GM12801 (cell line): ENCODE results near the gene ZIC1.

Source experiments
- TF ChIP-seq, protein P1 (sequence below): IDR thresholded peaks from one replicate; pipeline ENCODE4 v1.5.1; 2011; ENCODE audit warnings: control low read depth; ENCODE audit not compliant: insufficient read length; ENCODE audit errors: extremely low read depth

Gene ZIC1

DNA sequence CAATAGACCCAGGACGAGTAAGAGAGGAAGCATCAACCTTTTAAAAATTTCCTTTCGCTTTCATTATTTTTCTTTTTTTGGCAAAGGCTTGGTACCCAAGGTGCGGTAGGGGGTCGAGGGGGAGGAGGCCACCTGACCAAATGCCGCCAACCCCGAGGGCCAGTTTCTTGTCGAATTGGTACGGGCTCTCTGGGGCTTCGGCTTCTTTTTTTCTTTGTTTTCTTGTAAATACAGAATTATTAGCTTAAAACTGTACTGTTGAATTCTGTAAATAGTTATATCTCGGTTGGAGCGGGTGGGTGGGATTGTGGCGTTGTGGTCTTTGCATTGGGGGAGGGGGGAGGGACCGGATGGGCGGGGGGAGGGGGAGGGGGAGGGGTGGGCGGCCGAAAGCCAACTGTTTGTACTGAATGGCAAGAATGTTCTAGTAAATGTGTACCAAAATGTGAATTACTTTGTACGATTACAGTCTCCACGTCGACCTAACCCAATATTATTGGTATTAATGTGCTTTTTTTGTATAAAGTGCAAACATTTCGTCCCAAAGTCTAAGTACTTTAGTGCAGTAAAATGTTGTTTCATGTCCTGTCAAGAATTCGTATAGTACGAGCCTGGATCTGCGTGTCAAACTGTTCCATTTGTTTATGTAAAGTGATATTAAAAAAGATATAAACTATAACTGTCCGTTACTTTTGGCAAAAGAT, 4.7 kb downstream of the ZIC1 start:
- TF ChIP-seq, protein P1, sequence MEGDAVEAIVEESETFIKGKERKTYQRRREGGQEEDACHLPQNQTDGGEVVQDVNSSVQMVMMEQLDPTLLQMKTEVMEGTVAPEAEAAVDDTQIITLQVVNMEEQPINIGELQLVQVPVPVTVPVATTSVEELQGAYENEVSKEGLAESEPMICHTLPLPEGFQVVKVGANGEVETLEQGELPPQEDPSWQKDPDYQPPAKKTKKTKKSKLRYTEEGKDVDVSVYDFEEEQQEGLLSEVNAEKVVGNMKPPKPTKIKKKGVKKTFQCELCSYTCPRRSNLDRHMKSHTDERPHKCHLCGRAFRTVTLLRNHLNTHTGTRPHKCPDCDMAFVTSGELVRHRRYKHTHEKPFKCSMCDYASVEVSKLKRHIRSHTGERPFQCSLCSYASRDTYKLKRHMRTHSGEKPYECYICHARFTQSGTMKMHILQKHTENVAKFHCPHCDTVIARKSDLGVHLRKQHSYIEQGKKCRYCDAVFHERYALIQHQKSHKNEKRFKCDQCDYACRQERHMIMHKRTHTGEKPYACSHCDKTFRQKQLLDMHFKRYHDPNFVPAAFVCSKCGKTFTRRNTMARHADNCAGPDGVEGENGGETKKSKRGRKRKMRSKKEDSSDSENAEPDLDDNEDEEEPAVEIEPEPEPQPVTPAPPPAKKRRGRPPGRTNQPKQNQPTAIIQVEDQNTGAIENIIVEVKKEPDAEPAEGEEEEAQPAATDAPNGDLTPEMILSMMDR = no peak

DNA sequence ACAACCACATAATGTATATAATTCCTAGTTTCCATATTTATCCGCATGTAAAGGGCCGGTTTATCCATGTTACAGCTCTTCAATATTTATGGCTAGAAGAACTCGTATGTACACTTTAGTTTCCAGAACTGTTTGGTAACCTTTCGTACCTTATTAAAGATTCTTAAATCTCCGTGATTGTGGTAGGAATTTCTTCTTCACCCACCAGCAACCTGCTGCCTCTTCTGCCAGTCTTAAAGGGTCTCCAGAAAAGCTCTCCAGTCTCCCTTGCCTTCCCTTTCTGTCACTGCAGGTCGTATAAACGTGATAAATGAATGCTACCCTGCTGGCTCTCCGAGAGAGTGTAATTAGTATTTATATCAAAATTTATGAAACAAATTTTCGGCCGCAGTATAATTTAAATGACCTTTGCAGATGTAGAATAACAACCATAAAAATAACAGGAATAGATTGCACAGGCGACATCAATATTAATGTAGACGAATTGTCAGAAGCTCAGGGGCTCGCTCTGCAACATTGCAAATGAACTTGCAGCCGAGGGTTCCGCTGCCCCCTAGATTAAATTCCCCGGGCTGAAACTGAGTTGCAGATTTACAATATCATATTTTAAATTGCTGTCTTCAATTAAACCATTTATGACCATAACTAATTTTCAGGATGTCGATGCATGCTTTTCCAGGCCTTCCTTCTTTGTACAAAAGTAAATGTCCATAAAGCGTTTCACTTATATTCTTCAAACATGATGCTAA, 5.4 kb downstream of the ZIC1 start:
- TF ChIP-seq, protein P1 = no peak

DNA sequence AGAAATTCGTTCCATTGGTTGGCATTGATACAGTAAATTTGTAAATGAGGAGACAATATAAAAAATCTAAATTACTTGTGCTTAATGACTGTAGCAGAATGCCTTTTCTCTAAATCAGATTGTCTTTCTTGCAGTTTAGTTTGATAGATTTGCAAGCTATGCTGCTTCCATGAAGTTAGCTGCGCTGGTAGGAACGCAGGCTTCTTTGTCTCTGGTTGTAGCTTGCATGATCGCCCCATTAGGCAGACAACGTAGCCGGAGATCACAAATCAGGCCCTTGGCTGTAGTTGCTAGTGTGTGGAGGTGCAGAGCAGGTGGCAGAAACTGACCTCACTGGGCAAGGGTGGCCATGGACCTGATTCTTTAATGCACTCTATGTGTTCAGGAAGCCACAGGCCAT, 6.1 kb downstream of the ZIC1 start:
- TF ChIP-seq, protein P1 = no peak

DNA sequence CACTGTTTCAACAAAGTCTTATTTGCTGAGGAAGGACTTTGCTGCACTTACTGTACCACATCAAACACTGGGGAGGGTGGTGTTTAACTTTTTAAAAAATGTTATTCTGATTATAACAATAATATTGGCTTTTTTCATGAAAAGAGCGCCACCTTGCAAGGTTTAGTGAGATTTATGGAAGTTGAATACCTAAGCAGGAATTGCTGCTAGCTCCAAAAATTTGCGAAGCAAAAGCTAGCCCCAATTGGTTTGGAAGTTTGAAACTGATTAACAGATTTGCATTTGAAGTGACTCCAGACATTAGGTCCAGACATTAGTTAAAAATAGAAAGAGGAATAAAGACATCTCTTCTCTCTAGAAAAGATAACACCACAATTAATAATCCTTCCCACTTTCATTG, 6.7 kb downstream of the ZIC1 start:
- TF ChIP-seq, protein P1 = no peak

DNA sequence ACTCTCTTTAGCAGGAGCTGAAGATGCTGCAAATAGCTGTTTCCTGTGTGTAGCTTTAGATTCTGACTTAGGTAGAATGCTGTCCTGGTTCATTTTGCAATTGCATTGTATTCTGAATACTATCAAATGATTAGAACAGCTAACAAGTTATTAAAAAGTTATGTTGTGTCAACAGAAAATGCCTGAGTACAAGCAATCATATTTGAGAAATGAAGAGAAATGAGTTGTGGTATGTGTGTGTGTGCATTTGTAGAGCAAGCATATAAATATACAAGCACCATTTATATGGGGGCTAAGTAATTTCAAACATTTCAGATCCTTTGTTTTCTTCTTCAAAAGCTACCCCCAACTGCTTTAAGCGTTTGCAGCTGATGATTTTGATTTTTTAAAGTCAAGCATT, 7.8 kb downstream of the ZIC1 start:
- TF ChIP-seq, protein P1 = no peak

DNA sequence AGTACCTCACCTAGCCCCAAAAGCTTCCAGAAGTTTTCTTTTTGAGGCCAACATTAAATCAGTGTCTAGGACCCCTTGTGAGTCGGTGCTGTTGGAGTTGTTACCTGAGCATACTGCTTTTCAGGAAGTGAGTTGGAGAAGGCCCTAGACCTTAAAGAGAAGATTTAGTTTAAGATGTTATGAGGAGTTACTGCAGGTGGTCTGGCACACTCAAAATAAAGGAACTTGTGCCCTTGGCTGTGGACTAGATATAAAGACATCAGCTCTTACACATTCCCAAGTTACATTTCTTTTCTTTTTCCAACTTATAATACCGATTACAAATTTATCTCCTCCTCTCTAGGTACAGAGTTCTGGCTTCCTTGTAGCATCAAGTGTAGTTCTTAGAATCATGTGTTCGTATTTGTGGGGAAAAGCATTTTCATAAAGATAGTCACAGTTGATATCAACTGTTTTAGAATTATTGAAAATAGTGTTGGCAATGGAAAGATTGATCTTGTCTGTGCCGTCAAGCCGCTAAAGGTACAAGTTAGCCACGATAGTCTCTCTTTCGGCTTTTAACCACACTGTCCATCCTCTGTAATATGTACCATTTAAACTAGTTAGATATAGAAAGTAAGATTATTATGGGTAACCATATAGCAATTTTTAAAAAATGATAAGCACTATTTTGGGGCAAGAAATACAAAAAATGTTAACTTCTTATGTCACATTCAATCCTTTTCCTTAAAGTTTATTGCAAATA, 8.6 kb downstream of the ZIC1 start:
- TF ChIP-seq, protein P1 = no peak

DNA sequence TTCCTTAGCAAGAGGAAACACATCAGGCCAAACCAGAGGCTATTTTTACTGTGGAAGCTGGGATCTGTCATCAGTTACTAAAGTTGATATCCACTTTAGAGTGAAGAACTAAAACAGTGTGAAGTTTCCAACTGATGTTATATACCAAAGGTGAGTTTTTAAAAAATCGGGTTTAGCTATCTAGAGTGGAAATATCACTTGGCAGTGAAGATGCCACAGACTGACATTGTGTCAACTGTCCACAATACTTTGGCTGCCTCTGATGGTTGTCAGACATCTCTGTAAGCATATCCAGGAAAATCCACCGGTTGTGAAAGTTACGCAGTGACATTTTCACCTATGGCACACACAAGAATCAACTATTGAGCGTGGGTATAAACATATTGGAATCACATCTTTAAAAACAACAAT, 9.2 kb downstream of the ZIC1 start:
- TF ChIP-seq, protein P1 = no peak
